Endodermal cell (in vitro differentiated cells): ENCODE data around the gene EPAS1. TPM values are rescaled to one million over a fixed set of nuclear protein-coding genes. Genes with fewer than 3 reads are reported as not detected.

ENCODE experiments used
- DNase-seq: peaks from one replicate; pipeline ENCODE4 v3.0.0-alpha.2; 2017
- H3K27ac ChIP-seq: 2 replicates; pipeline ENCODE4 v1.5.1; 2013; ENCODE audit warnings: mild to moderate bottlenecking, low read depth, low read length, moderate library complexity
- H3K27me3 ChIP-seq: 2 replicates; pipeline ENCODE4 v1.6.1; 2013; ENCODE audit warnings: mild to moderate bottlenecking, low read length, moderate library complexity; ENCODE audit not compliant: insufficient read depth, control insufficient read depth, poor library complexity, severe bottlenecking
- H3K36me3 ChIP-seq: 2 replicates; pipeline ENCODE4 v1.7.0; 2013; ENCODE audit warnings: mild to moderate bottlenecking, low read length, moderate library complexity; ENCODE audit not compliant: control insufficient read depth, insufficient read depth
- H3K4me1 ChIP-seq: one replicate; pipeline ENCODE4 v1.7.0; 2013; ENCODE audit warnings: low read length; ENCODE audit not compliant: control insufficient read depth, insufficient read depth
- H3K4me3 ChIP-seq: 2 replicates; pipeline ENCODE4 v1.5.1; 2013; ENCODE audit warnings: mild to moderate bottlenecking, low read length, moderate library complexity
- H3K9ac ChIP-seq: 2 replicates; pipeline ENCODE4 v1.6.1; 2013; ENCODE audit warnings: mild to moderate bottlenecking, low read length, moderate library complexity; ENCODE audit not compliant: poor library complexity, severe bottlenecking; ENCODE audit errors: extremely low read depth
- H3K9me3 ChIP-seq: 2 replicates; pipeline ENCODE4 v1.6.1; 2013; ENCODE audit warnings: mild to moderate bottlenecking, low read length, moderate library complexity; ENCODE audit not compliant: control insufficient read depth
- H3K27ac Mint-ChIP-seq: 2 replicates; pipeline ENCODE4 v1.8.0; 2020; ENCODE audit warnings: mixed read lengths
- H3K27me3 Mint-ChIP-seq: 2 replicates; pipeline ENCODE4 v1.8.0; 2021; ENCODE audit warnings: mild to moderate bottlenecking, mixed read lengths; ENCODE audit not compliant: insufficient read depth
- H3K36me3 Mint-ChIP-seq: 2 replicates; pipeline ENCODE4 v1.8.0; 2020; ENCODE audit warnings: low read depth, mixed read lengths
- H3K4me1 Mint-ChIP-seq: 2 replicates; pipeline ENCODE4 v1.8.0; 2020; ENCODE audit warnings: mixed read lengths
- H3K4me3 Mint-ChIP-seq: 2 replicates; pipeline ENCODE4 v1.8.0; 2020; ENCODE audit warnings: mild to moderate bottlenecking, moderate library complexity, mixed read lengths
- H3K9me3 Mint-ChIP-seq: 2 replicates; pipeline ENCODE4 v1.8.0; 2020; ENCODE audit warnings: mild to moderate bottlenecking, mixed read lengths
- WGBS, 2 experiments: methylation state at CpG; one replicate each; pipeline versions ENCODE4 v1.1.5 to v1.1.7; 2013; ENCODE audit warnings: missing lambda C conversion rate in 2 of 2, mixed read lengths in 1 of 2; ENCODE audit not compliant: insufficient coverage in 1 of 2, insufficient read length in 1 of 2; 5-methylcytosine and 5-hydroxymethylcytosine counted together
- long read RNA-seq, 4 experiments: library from polyadenylated mRNA in 2 of 4; library from RNA in 1 of 4; library from capped mRNA in 1 of 4; stranded (forward) in 3 of 4; unstranded in 1 of 4; transcript quantifications; one replicate each; pipeline ENCODE4 v2.0.0, GENCODE V29; 2020 to 2021; ENCODE audit warnings: inconsistent platforms in 1 of 4
- polyA plus RNA-seq, 2 experiments: library from polyadenylated mRNA; stranded (reverse); fragments of 50-300 nt; gene quantifications; one replicate each; pipeline ENCODE4 v1.2.3, GENCODE V29; 2013
- total RNA-seq, 2 donors: library from RNA; stranded (reverse); fragmentation: NEBNext Ultra II Directional in 1 of 2; extraction: Animal tissue kit (Norgen Biotek cat#: 25700) in 1 of 2; gene quantifications; 2 replicates in 1 of 2; 3 replicates in 1 of 2; pipeline ENCODE4 v1.2.1, GENCODE V29; 2021
- TF ChIP-seq, protein P1 (sequence below): fragments of 200-600 bp; sonication (generic); conservative IDR thresholded peaks from 2 replicates; pipeline ENCODE4 v1.5.0; 2021; ENCODE audit warnings: antibody characterized with exemption, mild to moderate bottlenecking

Gene EPAS1
- 1 to 10 TPM; 1.2 to 1.9 TPM for total RNA-seq
- polyA plus RNA-seq (2013, experiment 1 of 2) = 1.2 TPM
- 1.5 TPM for polyA plus RNA-seq (2013, experiment 2 of 2)
- long read RNA-seq, experiment 1 = 0 reads
- long read RNA-seq, experiment 2, full-length matches to known transcripts = 1 of 2 reads
- long read RNA-seq, experiment 2, partial matches to known transcripts = 1 of 2 reads
- long read RNA-seq, experiment 2, other reads (novel, unspliced or antisense) = 0 of 2 reads
- long read RNA-seq, experiment 3, full-length matches to known transcripts = 1 of 2 reads
- long read RNA-seq, experiment 3, partial matches to known transcripts = 1 of 2 reads
- long read RNA-seq, experiment 3, other reads (novel, unspliced or antisense) = 0 of 2 reads
- long read RNA-seq, experiment 4 = 0 reads

GRCh38 chr2:46296840-46297545, at the start of gene EPAS1:
Gene EPAS1, plus strand, starts transcription at chr2:46297407. Its CDS starts 505 bp downstream, at chr2:46297912.
- no peaks in the 10 kb centered on the region for H3K9me3 Mint-ChIP-seq
- H3K27me3 Mint-ChIP-seq = peaks cover 85% of the 10 kb centered on the region
- H3K27ac ChIP-seq = no peak within 1 kb of the TSS
- H3K4me1 Mint-ChIP-seq = peaks cover 15% of the 10 kb centered on the region
- H3K27ac Mint-ChIP-seq = no peak within 1 kb of the TSS
- H3K4me3 Mint-ChIP-seq = peak within 1 kb of the TSS; percentile 71
- H3K4me1 ChIP-seq = no peaks in the 10 kb centered on the region
- no peaks in the 10 kb centered on the region for H3K9me3 ChIP-seq
- peak within 1 kb of the TSS; percentile 83 for H3K4me3 ChIP-seq
- TF ChIP-seq, protein P1, sequence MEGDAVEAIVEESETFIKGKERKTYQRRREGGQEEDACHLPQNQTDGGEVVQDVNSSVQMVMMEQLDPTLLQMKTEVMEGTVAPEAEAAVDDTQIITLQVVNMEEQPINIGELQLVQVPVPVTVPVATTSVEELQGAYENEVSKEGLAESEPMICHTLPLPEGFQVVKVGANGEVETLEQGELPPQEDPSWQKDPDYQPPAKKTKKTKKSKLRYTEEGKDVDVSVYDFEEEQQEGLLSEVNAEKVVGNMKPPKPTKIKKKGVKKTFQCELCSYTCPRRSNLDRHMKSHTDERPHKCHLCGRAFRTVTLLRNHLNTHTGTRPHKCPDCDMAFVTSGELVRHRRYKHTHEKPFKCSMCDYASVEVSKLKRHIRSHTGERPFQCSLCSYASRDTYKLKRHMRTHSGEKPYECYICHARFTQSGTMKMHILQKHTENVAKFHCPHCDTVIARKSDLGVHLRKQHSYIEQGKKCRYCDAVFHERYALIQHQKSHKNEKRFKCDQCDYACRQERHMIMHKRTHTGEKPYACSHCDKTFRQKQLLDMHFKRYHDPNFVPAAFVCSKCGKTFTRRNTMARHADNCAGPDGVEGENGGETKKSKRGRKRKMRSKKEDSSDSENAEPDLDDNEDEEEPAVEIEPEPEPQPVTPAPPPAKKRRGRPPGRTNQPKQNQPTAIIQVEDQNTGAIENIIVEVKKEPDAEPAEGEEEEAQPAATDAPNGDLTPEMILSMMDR = peak; percentile 20
- peaks cover 89% of the 10 kb centered on the region for H3K27me3 ChIP-seq
- no peaks in the 10 kb centered on the region for H3K36me3 Mint-ChIP-seq
- no peak within 1 kb of the TSS for H3K9ac ChIP-seq
- 0% methylated on average over 12 to 94 of the region's 94 CpGs for WGBS, 2 experiments
- H3K36me3 ChIP-seq = no peaks in the 10 kb centered on the region
- DNase-seq = peak; percentile 97

DNA sequence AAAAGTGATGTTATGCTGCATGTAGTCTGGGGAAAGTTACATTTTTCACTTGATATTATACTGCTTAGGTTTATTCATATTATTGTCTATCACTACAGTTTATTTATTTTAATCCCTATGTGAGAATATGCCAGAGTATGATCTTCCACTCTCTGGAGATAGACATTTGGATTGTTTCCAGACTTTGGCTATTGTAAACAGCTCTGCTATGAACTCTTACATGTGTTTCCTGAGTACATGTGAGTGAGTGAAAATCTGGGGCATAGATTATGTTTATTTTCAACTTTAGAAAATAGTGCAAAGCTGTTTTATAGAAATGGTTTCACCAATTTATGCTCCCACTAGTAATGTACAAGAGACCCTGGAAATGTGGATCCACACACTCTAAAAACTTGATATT, 49.0 kb upstream of the EPAS1 start:
- Histone ChIP-seq H3K4me1 (no peaks in the 10 kb centered on the region), H3K4me3 (no peak overlapping the region), H3K27ac (no peak overlapping the region), H3K27me3 (no peaks in the 10 kb centered on the region), H3K36me3 (no peaks in the 10 kb centered on the region), H3K9ac (no peak overlapping the region), H3K9me3 (peaks cover 4% of the 10 kb centered on the region)
- Mint-ChIP-seq H3K9me3 (peaks cover 11% of the 10 kb centered on the region), H3K27ac (no peak overlapping the region), H3K36me3 (no peaks in the 10 kb centered on the region), H3K27me3 (no peaks in the 10 kb centered on the region), H3K4me3 (no peak overlapping the region), H3K4me1 (peaks cover 8% of the 10 kb centered on the region)
- DNase-seq = no peak
- TF ChIP-seq, protein P1 = no peak

DNA sequence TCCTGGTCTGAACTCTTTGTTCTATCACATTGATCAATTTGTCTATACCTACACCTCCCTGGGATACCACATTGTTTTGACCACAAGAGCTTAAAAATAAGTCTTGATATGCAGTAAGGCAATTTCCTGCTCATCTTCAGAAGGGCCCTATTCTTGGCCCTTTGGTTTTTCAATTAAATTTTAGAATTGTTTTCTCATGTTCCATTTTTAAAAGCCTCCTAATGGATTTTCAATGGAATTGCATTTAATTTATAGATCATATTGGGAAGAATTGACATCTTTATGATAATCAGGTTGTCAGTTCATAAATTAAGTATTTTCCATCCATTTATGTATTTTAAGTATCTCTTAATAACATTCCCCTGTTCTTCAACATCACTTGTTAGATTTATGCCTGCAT, 47.6 kb upstream of the EPAS1 start:
- DNase-seq = no peak
- Mint-ChIP-seq H3K27me3 (peaks cover 3% of the 10 kb centered on the region), H3K36me3 (no peaks in the 10 kb centered on the region), H3K9me3 (peaks cover 11% of the 10 kb centered on the region), H3K27ac (no peak overlapping the region), H3K4me1 (peaks cover 8% of the 10 kb centered on the region), H3K4me3 (no peak overlapping the region)
- no peaks in the 10 kb centered on the region for H3K4me1 ChIP-seq
- no peak overlapping the region for H3K9ac ChIP-seq
- H3K27ac ChIP-seq = no peak overlapping the region
- peaks cover 4% of the 10 kb centered on the region for H3K9me3 ChIP-seq
- H3K27me3 ChIP-seq = no peaks in the 10 kb centered on the region
- no peak overlapping the region for H3K4me3 ChIP-seq
- TF ChIP-seq, protein P1 = peak; percentile 36
- no peaks in the 10 kb centered on the region for H3K36me3 ChIP-seq
